Measurements from ENCODE around the gene EEA1. TPM values are rescaled to one million over a fixed set of nuclear protein-coding genes. Genes with fewer than 3 reads are reported as not detected.

EEA1 gene
- total and polyA plus RNA-seq, 10 donors, result 2.3 to 31.2 (median 20.8) TPM

DNA sequence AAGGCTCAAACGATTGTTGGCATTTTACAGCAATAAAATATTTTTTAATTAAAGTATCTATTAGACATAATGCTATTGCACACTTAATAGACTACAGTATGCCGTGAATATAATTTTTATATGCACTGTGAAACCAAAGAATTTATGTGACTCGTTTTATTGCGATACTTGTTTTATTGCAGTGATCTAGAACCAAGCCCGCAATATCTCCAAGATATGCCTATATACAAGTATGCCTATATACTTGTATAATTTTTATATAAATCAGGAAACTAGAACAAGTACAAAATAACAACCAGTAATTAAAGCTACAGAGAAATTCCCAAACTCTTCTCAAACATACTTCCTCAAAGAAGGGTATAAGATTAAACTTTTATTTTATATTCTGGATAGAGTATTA, 31.3 kb downstream of the EEA1 start:
- TF ChIP-seq, protein P1, sequence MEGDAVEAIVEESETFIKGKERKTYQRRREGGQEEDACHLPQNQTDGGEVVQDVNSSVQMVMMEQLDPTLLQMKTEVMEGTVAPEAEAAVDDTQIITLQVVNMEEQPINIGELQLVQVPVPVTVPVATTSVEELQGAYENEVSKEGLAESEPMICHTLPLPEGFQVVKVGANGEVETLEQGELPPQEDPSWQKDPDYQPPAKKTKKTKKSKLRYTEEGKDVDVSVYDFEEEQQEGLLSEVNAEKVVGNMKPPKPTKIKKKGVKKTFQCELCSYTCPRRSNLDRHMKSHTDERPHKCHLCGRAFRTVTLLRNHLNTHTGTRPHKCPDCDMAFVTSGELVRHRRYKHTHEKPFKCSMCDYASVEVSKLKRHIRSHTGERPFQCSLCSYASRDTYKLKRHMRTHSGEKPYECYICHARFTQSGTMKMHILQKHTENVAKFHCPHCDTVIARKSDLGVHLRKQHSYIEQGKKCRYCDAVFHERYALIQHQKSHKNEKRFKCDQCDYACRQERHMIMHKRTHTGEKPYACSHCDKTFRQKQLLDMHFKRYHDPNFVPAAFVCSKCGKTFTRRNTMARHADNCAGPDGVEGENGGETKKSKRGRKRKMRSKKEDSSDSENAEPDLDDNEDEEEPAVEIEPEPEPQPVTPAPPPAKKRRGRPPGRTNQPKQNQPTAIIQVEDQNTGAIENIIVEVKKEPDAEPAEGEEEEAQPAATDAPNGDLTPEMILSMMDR (IDR thresholded peaks at IDR 0.05 in 8 of 11, conservative IDR thresholded peaks at IDR 0.05 in 3 of 11), result no peak
- TF ChIP-seq POLR2A (IDR thresholded peaks at IDR 0.05), result no peak
- no peak for TF ChIP-seq POLR2AphosphoS5 (IDR thresholded peaks at IDR 0.05)
- Histone ChIP-seq H3K27ac (no peak overlapping the region), H3K9me3 (no peaks in the 10 kb centered on the region), H3K4me3 (no peak overlapping the region), H3K36me3 (peaks cover 0 to 23% (median 0%) of the 10 kb centered on the region in 6 donors), H3K27me3 (replicated peaks in 1 of 7) (no peaks in the 10 kb centered on the region), H3K4me1 (peaks cover 0 to 31% (median 9%) of the 10 kb centered on the region in 6 donors)
- intact Hi-C loops (cut with DNase I; ENCODE audit: low total_unique reads), result no loop called here
- 96 to 99% (median 98%) methylated on average over 5 of the region's 5 CpGs for WGBS, 5 donors
- no peak for DNase-seq

DNA sequence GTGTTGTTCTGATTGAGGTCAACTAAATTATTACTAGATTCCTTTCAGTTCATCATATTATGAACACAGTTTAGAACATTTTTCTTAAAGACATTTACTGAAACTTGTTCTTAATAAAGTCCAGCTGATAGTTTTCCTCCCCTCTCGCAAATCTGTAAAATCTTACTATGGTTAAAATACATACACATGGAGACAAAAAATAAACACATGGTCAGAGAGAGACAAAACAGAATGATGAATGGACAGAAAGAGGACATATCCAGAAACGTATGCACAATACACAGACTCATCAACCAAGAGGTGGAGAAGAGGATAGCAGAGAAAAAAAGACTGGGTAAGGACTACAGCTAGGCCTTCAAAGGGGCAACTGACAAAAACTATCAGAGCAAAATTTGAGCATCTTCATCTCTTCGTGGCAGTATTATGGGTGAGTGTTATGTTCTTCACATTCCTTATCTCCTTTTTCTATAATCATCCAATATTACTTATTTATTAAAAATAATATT, 38.4 kb downstream of the EEA1 start:
- Histone ChIP-seq H3K4me3 (no peak overlapping the region), H3K4me1 (no peaks in the 10 kb centered on the region), H3K9me3 (no peaks in the 10 kb centered on the region), H3K36me3 (peaks cover 0 to 44% (median 0%) of the 10 kb centered on the region in 6 donors), H3K27me3 (replicated peaks in 1 of 7) (no peaks in the 10 kb centered on the region), H3K27ac (no peak overlapping the region)
- intact Hi-C loops (cut with DNase I; ENCODE audit: low total_unique reads), result no loop called here
- 89 to 94% (median 91%) methylated on average over 3 of the region's 3 CpGs for WGBS, 5 donors
- TF ChIP-seq POLR2A (IDR thresholded peaks at IDR 0.05) (no peak), POLR2AphosphoS5 (IDR thresholded peaks at IDR 0.05) (no peak)
- TF ChIP-seq, protein P1 (IDR thresholded peaks at IDR 0.05 in 8 of 11, conservative IDR thresholded peaks at IDR 0.05 in 3 of 11), result no peak
- no peak for DNase-seq

GRCh38 chr12:92886131-92886530, 43.0 kb downstream of the EEA1 start:
- intact Hi-C loops (cut with DNase I; ENCODE audit: low total_unique reads), result no loop called here
- Histone ChIP-seq H3K27ac (no peak overlapping the region), H3K4me3 (no peak overlapping the region), H3K36me3 (peaks cover 0 to 77% (median 0%) of the 10 kb centered on the region in 6 donors), H3K9me3 (no peaks in the 10 kb centered on the region), H3K4me1 (no peaks in the 10 kb centered on the region), H3K27me3 (replicated peaks in 1 of 7) (no peaks in the 10 kb centered on the region)
- no peak for DNase-seq
- 46 to 100% (median 67%) methylated on average over 1 to 2 of the region's 2 CpGs for WGBS, 5 donors
- TF ChIP-seq POLR2A (IDR thresholded peaks at IDR 0.05) (no peak), POLR2AphosphoS5 (IDR thresholded peaks at IDR 0.05) (no peak)
- TF ChIP-seq, protein P1 (IDR thresholded peaks at IDR 0.05 in 8 of 11, conservative IDR thresholded peaks at IDR 0.05 in 3 of 11), result no peak

GRCh38 chr12:92879698-92880322, 49.3 kb downstream of the EEA1 start:
- Histone ChIP-seq H3K27ac (no peak overlapping the region), H3K9me3 (no peaks in the 10 kb centered on the region), H3K36me3 (peaks cover 0 to 74% (median 5%) of the 10 kb centered on the region in 6 donors), H3K4me1 (no peaks in the 10 kb centered on the region), H3K4me3 (no peak overlapping the region), H3K27me3 (replicated peaks in 1 of 7) (no peaks in the 10 kb centered on the region)
- no peak for DNase-seq
- no peak for TF ChIP-seq POLR2A (IDR thresholded peaks at IDR 0.05)
- TF ChIP-seq, protein P1 (IDR thresholded peaks at IDR 0.05 in 8 of 11, conservative IDR thresholded peaks at IDR 0.05 in 3 of 11), result no peak
- WGBS, 5 donors, result 93 to 100% (median 96%) methylated on average over 2 of the region's 2 CpGs
- intact Hi-C loops (cut with DNase I; ENCODE audit: low total_unique reads), result no loop called here
